LNCaP clone FGC (cell line): ENCODE data around the gene RABGAP1L.

ENCODE experiments used
- DNase-seq: peaks from one replicate; pipeline ENCODE4 v3.0.0-alpha.2; 2011; ENCODE audit warnings: low read depth
- H3K4me3 ChIP-seq: 2 replicates; pipeline ENCODE4 v1.5.1; 2011; ENCODE audit warnings: mild to moderate bottlenecking, low read depth, low read length, control low read depth
- CTCF ChIP-seq: IDR thresholded peaks from 2 replicates; pipeline ENCODE4 v1.5.1; 2012; ENCODE audit warnings: mild to moderate bottlenecking; ENCODE audit not compliant: control insufficient read depth, insufficient read depth; ENCODE audit errors: extremely low read depth

The RABGAP1L gene

GRCh38 chr1:174659823-174660222 lies 500.5 kb downstream of the RABGAP1L start:
- no peak for DNase-seq

GRCh38 chr1:174660476-174660875 lies 501.2 kb downstream of the RABGAP1L start:
- no peak for TF ChIP-seq CTCF
- no peak for DNase-seq
- no peak overlapping the region for H3K4me3 ChIP-seq

More at GRCh38 chr1:174659823-174660222, 500.5 kb downstream of the RABGAP1L start:
- no peak overlapping the region for H3K4me3 ChIP-seq
- TF ChIP-seq CTCF, result no peak

- no peak overlapping the region for H3K4me3 ChIP-seq
- no peak for TF ChIP-seq CTCF
- DNase-seq, result no peak
Observed at GRCh38 chr1:174663358-174663757, 504.0 kb downstream of the RABGAP1L start.

- TF ChIP-seq CTCF, result no peak
- no peak for DNase-seq
- H3K4me3 ChIP-seq, result no peak overlapping the region
Observed at GRCh38 chr1:174666248-174666647, 506.9 kb downstream of the RABGAP1L start.

- TF ChIP-seq CTCF, result no peak
- H3K4me3 ChIP-seq, result no peak overlapping the region
- DNase-seq, result no peak
Observed at GRCh38 chr1:174671826-174672225, 512.5 kb downstream of the RABGAP1L start.

- no peak for DNase-seq
- TF ChIP-seq CTCF, result no peak
- H3K4me3 ChIP-seq, result no peak overlapping the region
Observed at GRCh38 chr1:174676856-174677255, 517.5 kb downstream of the RABGAP1L start.

- DNase-seq, result no peak
- no peak overlapping the region for H3K4me3 ChIP-seq
- no peak for TF ChIP-seq CTCF
Observed at GRCh38 chr1:174678657-174679056, 519.3 kb downstream of the RABGAP1L start.
